Vagina (tissue), 2 donors: ENCODE data around the gene TP53TG3. TPM values are rescaled to one million over a fixed set of nuclear protein-coding genes. Genes with fewer than 3 reads are reported as not detected.
"Not testable (repeated sequence)": the region's sequence is repeated elsewhere in the genome, so short reads cannot be mapped to it uniquely, and the experiment has no call there.

Source experiments
- DNase-seq, 2 donors: peaks; one replicate each; pipeline ENCODE4 v3.0.0-alpha.2; 2017; ENCODE audit errors: extremely low spot score in 2 of 2
- H3K27ac ChIP-seq: fragments of 200-600 bp; sonication (generic); one replicate; pipeline ENCODE4 v1.5.1; 2019
- H3K27me3 ChIP-seq: fragments of 200-600 bp; sonication (generic); one replicate; pipeline ENCODE4 v1.5.1; 2019
- H3K36me3 ChIP-seq, 2 donors: fragments of 200-600 bp; sonication (generic); one replicate each; pipeline ENCODE4 v1.5.1; 2017 to 2019
- H3K4me1 ChIP-seq: fragments of 200-600 bp; sonication (generic); one replicate; pipeline ENCODE4 v1.5.1; 2019
- H3K4me3 ChIP-seq, 2 donors: fragments of 200-600 bp; sonication (generic); 1 replicate in 1 of 2; 2 replicates in 1 of 2; pipeline ENCODE4 v1.5.1; 2016 to 2019
- H3K9me3 ChIP-seq: fragments of 200-600 bp; sonication (generic); one replicate; pipeline ENCODE4 v1.5.1; 2019
- intact Hi-C: fragments of 100-400 bp; cut with DNase I; formaldehyde crosslinking; loops from one replicate; pipeline ENCODE4 v1.15.1; 2023
- small RNA-seq: library from RNA; depleted of rRNA; stranded (forward); fragments of <200 nt; gene quantifications from one replicate; pipeline ENCODE3, GENCODE V24; 2016
- total RNA-seq: library from RNA; depleted of rRNA; stranded (reverse); fragments of >200 nt; gene quantifications from one replicate; pipeline ENCODE4 v1.2.3, GENCODE V29; 2016

Gene TP53TG3, protein sequence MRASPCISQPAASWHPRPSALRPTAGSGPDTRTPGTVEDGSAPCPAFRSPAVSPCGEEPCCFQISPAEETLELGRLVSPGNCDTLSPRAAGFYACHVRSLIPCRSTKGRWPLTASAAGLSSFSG
- total RNA-seq = not detected

- H3K27me3 ChIP-seq, H3K36me3 ChIP-seq, H3K4me3 ChIP-seq, intact Hi-C loops, H3K27ac ChIP-seq, H3K4me1 ChIP-seq, H3K9me3 ChIP-seq, DNase-seq: not testable (repeated sequence)
Measured at GRCh38 chr16:32676065-32676464, at the start of gene TP53TG3. Gene TP53TG3 (minus strand): TSS chr16:32676165. CDS start chr16:32676097, 68 bp downstream.

GRCh38 chr16:32650876-32651275 is 25.1 kb downstream of the TP53TG3 start:
- H3K9me3 ChIP-seq, H3K27ac ChIP-seq, H3K4me1 ChIP-seq, H3K4me3 ChIP-seq, intact Hi-C loops, H3K27me3 ChIP-seq, DNase-seq, H3K36me3 ChIP-seq: not testable (repeated sequence)

- intact Hi-C loops, DNase-seq: not testable (repeated sequence)
Measured at GRCh38 chr16:32647562-32647961, 28.4 kb downstream of the TP53TG3 start.

GRCh38 chr16:32646780-32647179 is 29.2 kb downstream of the TP53TG3 start:
- H3K27me3 ChIP-seq, H3K27ac ChIP-seq, intact Hi-C loops, H3K36me3 ChIP-seq, DNase-seq, H3K4me1 ChIP-seq, H3K4me3 ChIP-seq, H3K9me3 ChIP-seq: not testable (repeated sequence)

More at GRCh38 chr16:32647562-32647961, 28.4 kb downstream of the TP53TG3 start:
- not testable (repeated sequence) for H3K27ac ChIP-seq, H3K4me3 ChIP-seq, H3K27me3 ChIP-seq, H3K36me3 ChIP-seq, H3K4me1 ChIP-seq, H3K9me3 ChIP-seq

DNA sequence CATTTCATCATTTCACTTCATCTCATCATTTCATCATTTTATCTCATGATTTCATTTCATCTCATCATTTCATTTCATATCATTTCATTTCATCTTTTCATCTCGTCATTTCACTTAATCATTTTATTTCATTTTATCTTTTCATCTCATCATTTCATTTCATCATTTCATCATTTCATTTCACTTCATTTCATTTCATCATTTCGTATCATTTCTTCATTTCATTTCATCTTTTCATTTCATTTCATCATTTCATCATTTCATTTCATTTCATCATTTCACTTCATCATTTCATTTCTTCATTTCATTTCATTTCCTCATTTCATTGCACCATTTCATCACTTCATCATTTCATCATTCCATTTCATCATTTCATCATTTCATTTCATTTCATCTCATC is 29.8 kb downstream of the TP53TG3 start:
- H3K4me1 ChIP-seq, H3K4me3 ChIP-seq, DNase-seq, H3K27ac ChIP-seq, intact Hi-C loops, H3K27me3 ChIP-seq, H3K9me3 ChIP-seq, H3K36me3 ChIP-seq: not testable (repeated sequence)

GRCh38 chr16:32645278-32645908 is 30.6 kb downstream of the TP53TG3 start:
- H3K36me3 ChIP-seq, H3K9me3 ChIP-seq, H3K27me3 ChIP-seq, H3K4me3 ChIP-seq, H3K4me1 ChIP-seq, H3K27ac ChIP-seq, intact Hi-C loops, DNase-seq: not testable (repeated sequence)

- H3K27ac ChIP-seq, H3K27me3 ChIP-seq, H3K4me3 ChIP-seq, intact Hi-C loops, H3K4me1 ChIP-seq, H3K9me3 ChIP-seq, DNase-seq, H3K36me3 ChIP-seq: not testable (repeated sequence)
Measured at GRCh38 chr16:32644715-32645114, 31.2 kb downstream of the TP53TG3 start.

DNA sequence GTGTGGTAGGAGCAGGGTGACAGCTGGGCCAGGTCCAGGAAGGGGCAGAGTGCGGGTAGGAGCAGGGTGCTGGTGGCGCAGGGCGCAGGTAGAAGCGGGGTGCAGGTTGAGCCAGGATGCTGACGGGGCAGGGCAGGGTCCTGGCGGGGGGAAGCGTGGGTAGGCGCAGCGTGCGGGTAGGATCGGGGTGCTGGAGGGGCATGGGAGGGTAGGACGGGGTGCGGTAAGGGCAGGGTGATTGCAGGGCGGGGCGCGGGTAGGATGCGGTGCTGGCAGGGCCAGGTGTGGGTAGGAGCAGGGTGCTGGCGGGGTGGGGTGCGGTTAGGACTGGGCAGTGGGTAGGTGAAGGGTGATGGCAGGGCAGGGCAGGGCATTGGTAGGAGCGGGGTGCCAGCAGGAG is 38.4 kb downstream of the TP53TG3 start:
- H3K4me3 ChIP-seq, H3K27me3 ChIP-seq, H3K27ac ChIP-seq, H3K9me3 ChIP-seq, H3K4me1 ChIP-seq, intact Hi-C loops, H3K36me3 ChIP-seq, DNase-seq: not testable (repeated sequence)

- H3K27me3 ChIP-seq, H3K4me3 ChIP-seq, H3K4me1 ChIP-seq, H3K36me3 ChIP-seq, H3K27ac ChIP-seq, intact Hi-C loops, DNase-seq, H3K9me3 ChIP-seq: not testable (repeated sequence)
Measured at GRCh38 chr16:32632096-32632495, 43.9 kb downstream of the TP53TG3 start.

Small RNA genes lying within 50 kb of the gene (small RNA-seq; reads per million reads assigned to genes)
- not detected for gene AC138907.6
